Dendritic cell treated with granulocyte-macrophage colony-stimulating factor and Interleukin-4, amounts not matched to agents 40 ng/mL and 50 ng/mL, for 4 days (primary cell): ENCODE results near the gene ALLC.

ENCODE experiments used
- H3K27ac Mint-ChIP-seq: one replicate; pipeline ENCODE4 v1.8.0; 2022; ENCODE audit warnings: mild to moderate bottlenecking, mixed read lengths
- H3K27me3 Mint-ChIP-seq: one replicate; pipeline ENCODE4 v1.8.0; 2022; ENCODE audit warnings: mild to moderate bottlenecking, mixed read lengths
- H3K36me3 Mint-ChIP-seq: one replicate; pipeline ENCODE4 v1.8.0; 2022; ENCODE audit warnings: low read depth, mixed read lengths
- H3K4me1 Mint-ChIP-seq: one replicate; pipeline ENCODE4 v1.8.0; 2022; ENCODE audit warnings: low read depth, mixed read lengths
- H3K4me3 Mint-ChIP-seq: one replicate; pipeline ENCODE4 v1.8.0; 2022; ENCODE audit warnings: mild to moderate bottlenecking, moderate library complexity, mixed read lengths
- H3K9me3 Mint-ChIP-seq: one replicate; pipeline ENCODE4 v1.8.0; 2022; ENCODE audit warnings: mixed read lengths
- intact Hi-C: fragments of 100-400 bp; cut with micrococcal nuclease; formaldehyde crosslinking; loops from one replicate; pipeline ENCODE4 v1.15.0; 2022

Gene ALLC

GRCh38 chr2:3730646-3731045, 72.6 kb downstream of the ALLC start:
- intact Hi-C loops: no loop called here
- H3K4me3 Mint-ChIP-seq: no peak overlapping the region
- H3K36me3 Mint-ChIP-seq: no peaks in the 10 kb centered on the region
- no peaks in the 10 kb centered on the region for H3K27me3 Mint-ChIP-seq
- H3K27ac Mint-ChIP-seq: no peak overlapping the region
- no peaks in the 10 kb centered on the region for H3K4me1 Mint-ChIP-seq
- H3K9me3 Mint-ChIP-seq: no peaks in the 10 kb centered on the region

GRCh38 chr2:3731829-3732228, 73.8 kb downstream of the ALLC start:
- Mint-ChIP-seq H3K27me3 (peaks cover 1% of the 10 kb centered on the region), H3K4me1 (no peaks in the 10 kb centered on the region), H3K27ac (no peak overlapping the region), H3K4me3 (no peak overlapping the region), H3K36me3 (no peaks in the 10 kb centered on the region), H3K9me3 (no peaks in the 10 kb centered on the region)
- intact Hi-C loops: no loop called here

- no peaks in the 10 kb centered on the region for H3K4me1 Mint-ChIP-seq
- no peaks in the 10 kb centered on the region for H3K36me3 Mint-ChIP-seq
- H3K9me3 Mint-ChIP-seq: no peaks in the 10 kb centered on the region
- H3K4me3 Mint-ChIP-seq: no peak overlapping the region
- no peak overlapping the region for H3K27ac Mint-ChIP-seq
- intact Hi-C loops: no loop called here
- H3K27me3 Mint-ChIP-seq: peaks cover 1% of the 10 kb centered on the region
Observed at GRCh38 chr2:3736112-3736511, 78.1 kb downstream of the ALLC start.

- Mint-ChIP-seq H3K36me3 (no peaks in the 10 kb centered on the region), H3K27me3 (peaks cover 1% of the 10 kb centered on the region), H3K27ac (no peak overlapping the region), H3K4me3 (no peak overlapping the region), H3K9me3 (no peaks in the 10 kb centered on the region), H3K4me1 (no peaks in the 10 kb centered on the region)
- intact Hi-C loops: no loop called here
Observed at GRCh38 chr2:3737128-3737527, 79.1 kb downstream of the ALLC start.

- intact Hi-C loops: no loop called here
- peaks cover 1% of the 10 kb centered on the region for H3K27me3 Mint-ChIP-seq
- no peak overlapping the region for H3K27ac Mint-ChIP-seq
- no peaks in the 10 kb centered on the region for H3K36me3 Mint-ChIP-seq
- H3K9me3 Mint-ChIP-seq: no peaks in the 10 kb centered on the region
- H3K4me1 Mint-ChIP-seq: no peaks in the 10 kb centered on the region
- H3K4me3 Mint-ChIP-seq: no peak overlapping the region
Observed at GRCh38 chr2:3738454-3738853, 80.5 kb downstream of the ALLC start.

DNA sequence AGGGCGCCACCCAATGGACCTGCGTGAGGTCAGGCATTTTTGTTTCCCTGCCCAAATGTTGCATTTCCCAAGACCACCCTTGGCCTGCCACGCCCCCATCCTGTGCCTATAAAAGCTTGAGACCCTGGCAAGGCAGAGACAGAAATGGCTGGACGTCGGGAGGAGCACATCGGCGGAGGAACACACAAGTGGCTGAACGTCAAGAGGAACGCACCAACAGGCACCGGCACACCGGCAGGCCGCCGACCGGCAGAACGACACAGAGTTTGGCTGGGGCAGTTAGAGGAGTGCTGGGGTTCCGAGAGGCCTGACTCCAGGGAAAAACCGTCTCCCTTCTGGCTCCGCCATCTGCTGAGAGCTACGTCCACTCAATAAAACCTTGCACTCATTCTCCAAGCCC, 81.3 kb downstream of the ALLC start:
- H3K4me1 Mint-ChIP-seq: no peaks in the 10 kb centered on the region
- H3K36me3 Mint-ChIP-seq: no peaks in the 10 kb centered on the region
- no peak overlapping the region for H3K4me3 Mint-ChIP-seq
- H3K27ac Mint-ChIP-seq: no peak overlapping the region
- peaks cover 1% of the 10 kb centered on the region for H3K27me3 Mint-ChIP-seq
- intact Hi-C loops: no loop called here
- no peaks in the 10 kb centered on the region for H3K9me3 Mint-ChIP-seq

GRCh38 chr2:3741396-3741795, 83.4 kb downstream of the ALLC start:
- no peak overlapping the region for H3K4me3 Mint-ChIP-seq
- no peaks in the 10 kb centered on the region for H3K9me3 Mint-ChIP-seq
- no peaks in the 10 kb centered on the region for H3K27me3 Mint-ChIP-seq
- no peaks in the 10 kb centered on the region for H3K36me3 Mint-ChIP-seq
- no peak overlapping the region for H3K27ac Mint-ChIP-seq
- intact Hi-C loops: no loop called here
- no peaks in the 10 kb centered on the region for H3K4me1 Mint-ChIP-seq

DNA sequence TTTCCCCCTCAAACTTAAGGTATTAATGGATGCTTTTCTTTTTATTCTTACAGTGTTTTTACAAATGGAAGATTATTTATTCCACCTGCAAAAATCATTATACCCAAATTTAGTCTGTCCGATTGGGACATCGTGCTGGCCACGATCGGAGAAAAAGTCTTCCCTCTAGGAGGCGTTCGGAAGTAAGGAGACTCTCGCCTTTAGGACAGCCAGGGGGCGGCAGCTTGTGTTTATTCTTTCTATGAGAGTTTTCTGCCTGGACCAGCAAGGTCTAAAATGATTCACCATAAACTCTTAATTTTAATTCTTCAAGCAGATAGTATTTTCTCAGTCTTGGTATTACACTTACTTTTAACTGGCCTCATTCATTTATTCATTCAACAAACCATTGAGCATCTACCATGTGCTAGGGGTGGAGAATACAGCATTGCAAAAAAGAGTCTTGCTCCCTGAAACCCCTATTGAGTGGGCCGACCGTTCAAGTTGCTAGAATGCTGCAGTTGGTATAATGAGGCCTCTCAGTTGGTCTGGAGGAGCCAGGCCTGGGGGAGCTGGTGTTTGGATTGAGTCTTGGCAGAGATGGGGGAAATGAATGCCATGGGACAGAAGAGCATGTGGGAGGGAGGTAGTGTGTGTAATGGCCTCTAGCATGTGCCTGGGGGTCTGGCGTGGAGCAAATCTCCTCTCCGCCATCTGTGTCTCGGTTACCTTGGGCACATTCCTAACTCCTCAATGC, 84.0 kb downstream of the ALLC start:
- Mint-ChIP-seq H3K4me1 (no peaks in the 10 kb centered on the region), H3K36me3 (no peaks in the 10 kb centered on the region), H3K27ac (no peak overlapping the region), H3K4me3 (no peak overlapping the region), H3K27me3 (no peaks in the 10 kb centered on the region), H3K9me3 (no peaks in the 10 kb centered on the region)
- intact Hi-C loops: no loop called here

DNA sequence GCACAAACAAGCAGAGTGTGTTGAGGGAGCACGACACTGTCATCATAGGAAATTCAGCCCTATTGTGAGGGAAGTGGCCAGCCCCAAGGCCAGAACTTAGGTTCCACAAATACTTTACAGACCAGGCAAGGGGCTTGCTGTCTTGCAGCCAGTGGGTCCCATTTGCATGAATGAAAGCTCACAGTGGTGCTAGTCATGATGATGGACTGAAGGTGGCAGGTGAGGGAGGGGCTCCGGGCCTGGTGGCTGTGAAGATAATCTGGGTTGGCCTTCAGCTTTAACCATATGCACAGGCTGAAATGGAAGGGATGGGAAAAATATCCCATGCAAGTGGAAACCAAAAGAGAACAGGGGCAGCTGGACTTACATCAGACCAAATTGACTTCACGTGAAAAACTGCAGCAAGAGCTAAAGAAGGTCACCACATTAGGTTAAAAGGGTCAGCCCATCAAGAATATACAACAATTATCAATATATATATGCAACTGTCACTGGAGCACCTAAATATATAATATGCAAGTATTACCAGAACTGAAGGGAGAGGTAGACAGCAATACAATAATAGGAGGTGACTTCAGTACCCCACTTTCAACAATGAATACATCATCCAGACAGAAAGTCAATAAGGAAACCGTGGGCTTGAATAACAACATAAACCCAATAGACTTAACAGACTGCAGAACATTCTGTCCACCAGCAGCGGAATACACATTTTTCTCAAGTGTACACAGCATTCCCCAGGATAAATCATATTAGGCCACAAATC, 84.9 kb downstream of the ALLC start:
- Mint-ChIP-seq H3K4me3 (no peak overlapping the region), H3K27ac (no peak overlapping the region), H3K27me3 (no peaks in the 10 kb centered on the region), H3K36me3 (no peaks in the 10 kb centered on the region), H3K4me1 (no peaks in the 10 kb centered on the region), H3K9me3 (no peaks in the 10 kb centered on the region)
- intact Hi-C loops: no loop called here

DNA sequence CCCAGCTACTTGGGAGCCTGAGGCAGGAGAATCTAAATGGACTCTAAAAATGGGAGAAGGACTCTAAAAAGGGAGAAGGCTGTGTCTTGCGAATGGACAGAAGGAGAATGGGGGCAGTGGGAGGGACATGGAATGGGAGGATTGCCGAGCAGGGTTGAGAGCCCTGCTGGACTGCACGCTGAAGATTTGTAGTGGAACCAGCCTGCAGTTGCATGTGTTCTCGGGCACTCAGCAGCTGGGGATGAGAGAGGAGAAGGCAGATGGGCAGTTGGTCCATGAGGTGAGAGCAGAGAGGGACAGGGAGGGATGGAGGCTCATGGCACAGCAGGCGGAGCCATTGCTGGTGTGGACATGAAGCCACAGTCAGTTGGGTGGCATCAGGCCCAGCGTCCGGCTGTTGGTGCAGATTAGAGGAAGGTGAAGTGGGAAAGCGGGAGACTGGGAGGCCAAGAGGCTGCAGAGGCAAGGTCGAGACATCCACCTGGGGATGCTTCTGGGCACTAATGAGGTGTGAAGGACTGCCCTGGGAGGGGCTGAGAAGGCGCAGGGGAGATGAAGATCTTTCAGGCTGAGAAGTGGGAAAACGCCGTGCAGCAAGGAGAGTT, 86.1 kb downstream of the ALLC start:
- H3K4me3 Mint-ChIP-seq: no peak overlapping the region
- peaks cover 2% of the 10 kb centered on the region for H3K27me3 Mint-ChIP-seq
- no peaks in the 10 kb centered on the region for H3K36me3 Mint-ChIP-seq
- H3K9me3 Mint-ChIP-seq: no peaks in the 10 kb centered on the region
- no peak overlapping the region for H3K27ac Mint-ChIP-seq
- intact Hi-C loops: no loop called here
- no peaks in the 10 kb centered on the region for H3K4me1 Mint-ChIP-seq

- no peaks in the 10 kb centered on the region for H3K4me1 Mint-ChIP-seq
- H3K27me3 Mint-ChIP-seq: peaks cover 2% of the 10 kb centered on the region
- no peaks in the 10 kb centered on the region for H3K9me3 Mint-ChIP-seq
- intact Hi-C loops: no loop called here
- H3K4me3 Mint-ChIP-seq: no peak overlapping the region
- H3K27ac Mint-ChIP-seq: no peak overlapping the region
- H3K36me3 Mint-ChIP-seq: no peaks in the 10 kb centered on the region
Observed at GRCh38 chr2:3745920-3746319, 87.9 kb downstream of the ALLC start.

- H3K27ac Mint-ChIP-seq: no peak overlapping the region
- intact Hi-C loops: no loop called here
- no peaks in the 10 kb centered on the region for H3K4me1 Mint-ChIP-seq
Observed at GRCh38 chr2:3747032-3747654, 89.1 kb downstream of the ALLC start.

DNA sequence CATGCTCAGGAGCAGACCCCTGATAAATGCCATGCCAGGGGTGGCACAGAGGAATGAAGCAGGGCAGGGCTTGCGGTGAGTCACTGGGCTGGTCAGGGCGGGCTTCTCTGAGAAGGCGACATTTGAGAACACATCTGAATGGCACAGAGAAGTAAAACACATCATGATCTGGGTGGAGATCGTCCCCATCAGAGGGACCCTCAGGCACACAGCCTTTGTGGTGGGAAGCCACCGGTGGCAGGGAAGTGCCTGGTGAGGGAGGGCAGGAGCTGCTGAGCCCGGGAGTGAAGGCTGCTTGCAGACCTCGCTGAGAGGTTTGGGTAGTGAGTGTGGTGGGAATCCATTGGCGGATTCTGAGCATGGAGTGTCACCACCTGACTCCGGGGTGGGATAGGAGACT, 89.8 kb downstream of the ALLC start:
- intact Hi-C loops: no loop called here
- Mint-ChIP-seq H3K9me3 (no peaks in the 10 kb centered on the region), H3K4me1 (no peaks in the 10 kb centered on the region), H3K27me3 (peaks cover 2% of the 10 kb centered on the region), H3K36me3 (no peaks in the 10 kb centered on the region), H3K27ac (no peak overlapping the region), H3K4me3 (no peak overlapping the region)

More at GRCh38 chr2:3747032-3747654, 89.1 kb downstream of the ALLC start:
- H3K27me3 Mint-ChIP-seq: peaks cover 2% of the 10 kb centered on the region
- H3K36me3 Mint-ChIP-seq: no peaks in the 10 kb centered on the region
- no peaks in the 10 kb centered on the region for H3K9me3 Mint-ChIP-seq
- no peak overlapping the region for H3K4me3 Mint-ChIP-seq

DNA sequence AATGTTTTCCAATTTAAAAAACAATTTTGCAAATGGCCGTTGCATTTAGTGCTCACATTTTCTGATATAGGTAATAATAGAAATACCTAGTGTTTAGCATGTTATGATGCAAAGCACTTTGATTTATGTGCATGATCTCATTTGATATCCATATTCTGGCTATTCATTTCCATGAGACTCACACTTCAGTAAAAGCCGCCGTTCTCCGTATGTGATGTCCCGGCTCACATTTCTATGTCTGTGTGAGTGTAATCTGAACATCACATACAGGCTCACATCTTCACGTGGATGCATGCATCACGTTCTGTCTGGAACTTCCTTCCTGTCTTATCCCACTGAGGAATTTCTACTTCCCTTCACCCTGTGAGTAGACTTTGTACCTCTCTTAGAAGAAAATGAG, 91.2 kb downstream of the ALLC start:
- no peaks in the 10 kb centered on the region for H3K4me1 Mint-ChIP-seq
- H3K36me3 Mint-ChIP-seq: no peaks in the 10 kb centered on the region
- H3K9me3 Mint-ChIP-seq: no peaks in the 10 kb centered on the region
- peaks cover 2% of the 10 kb centered on the region for H3K27me3 Mint-ChIP-seq
- intact Hi-C loops: no loop called here
- H3K4me3 Mint-ChIP-seq: no peak overlapping the region
- H3K27ac Mint-ChIP-seq: no peak overlapping the region
